ENCODE measurements around the gene SLC35F1.

DNA sequence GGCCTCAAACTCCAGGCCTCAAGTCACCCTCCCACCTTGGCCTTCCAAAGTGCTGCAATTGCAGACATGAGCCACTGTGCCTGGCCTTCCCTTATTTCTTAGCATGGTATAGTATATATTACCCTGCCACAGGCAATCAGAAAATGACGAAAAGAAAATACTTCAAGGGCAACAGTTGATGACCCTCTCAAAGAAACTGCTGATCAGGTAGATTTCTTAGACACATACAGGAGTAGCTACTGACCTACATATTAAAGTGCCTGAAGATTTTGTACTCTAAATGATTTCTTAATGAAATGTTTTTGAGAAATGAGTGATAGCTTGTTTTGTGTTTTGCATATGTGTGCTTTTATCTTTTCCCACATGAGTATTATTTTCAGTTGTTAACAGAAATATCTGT is 4.6 kb downstream of the SLC35F1 start:
- TF ChIP-seq, protein P1, sequence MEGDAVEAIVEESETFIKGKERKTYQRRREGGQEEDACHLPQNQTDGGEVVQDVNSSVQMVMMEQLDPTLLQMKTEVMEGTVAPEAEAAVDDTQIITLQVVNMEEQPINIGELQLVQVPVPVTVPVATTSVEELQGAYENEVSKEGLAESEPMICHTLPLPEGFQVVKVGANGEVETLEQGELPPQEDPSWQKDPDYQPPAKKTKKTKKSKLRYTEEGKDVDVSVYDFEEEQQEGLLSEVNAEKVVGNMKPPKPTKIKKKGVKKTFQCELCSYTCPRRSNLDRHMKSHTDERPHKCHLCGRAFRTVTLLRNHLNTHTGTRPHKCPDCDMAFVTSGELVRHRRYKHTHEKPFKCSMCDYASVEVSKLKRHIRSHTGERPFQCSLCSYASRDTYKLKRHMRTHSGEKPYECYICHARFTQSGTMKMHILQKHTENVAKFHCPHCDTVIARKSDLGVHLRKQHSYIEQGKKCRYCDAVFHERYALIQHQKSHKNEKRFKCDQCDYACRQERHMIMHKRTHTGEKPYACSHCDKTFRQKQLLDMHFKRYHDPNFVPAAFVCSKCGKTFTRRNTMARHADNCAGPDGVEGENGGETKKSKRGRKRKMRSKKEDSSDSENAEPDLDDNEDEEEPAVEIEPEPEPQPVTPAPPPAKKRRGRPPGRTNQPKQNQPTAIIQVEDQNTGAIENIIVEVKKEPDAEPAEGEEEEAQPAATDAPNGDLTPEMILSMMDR (IDR thresholded peaks at IDR 0.05): no peak
- TF ChIP-seq ZFP36 (IDR thresholded peaks at IDR 0.05; ENCODE audit: borderline replicate concordance, partially characterized antibody): no peak
- TF ChIP-seq MAZ (IDR thresholded peaks at IDR 0.05; ENCODE audit: borderline replicate concordance, low read depth, low read length): no peak
- TF ChIP-seq EP300 (IDR thresholded peaks at IDR 0.05): no peak
- TF ChIP-seq CHD2 (IDR thresholded peaks at IDR 0.05; ENCODE audit: low read length, partially characterized antibody): no peak
- TF ChIP-seq POLR2A (IDR thresholded peaks at IDR 0.05; ENCODE audit: low read length): no peak
- TF ChIP-seq RFX5 (IDR thresholded peaks at IDR 0.05): no peak
- TF ChIP-seq, protein P2, sequence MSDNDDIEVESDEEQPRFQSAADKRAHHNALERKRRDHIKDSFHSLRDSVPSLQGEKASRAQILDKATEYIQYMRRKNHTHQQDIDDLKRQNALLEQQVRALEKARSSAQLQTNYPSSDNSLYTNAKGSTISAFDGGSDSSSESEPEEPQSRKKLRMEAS (IDR thresholded peaks at IDR 0.05): no peak
- no peak for TF ChIP-seq RNF2 (IDR thresholded peaks at IDR 0.05; ENCODE audit: borderline replicate concordance, low read depth)
- TF ChIP-seq RAD21 (conservative IDR thresholded peaks at IDR 0.05 in 1 of 2, IDR thresholded peaks at IDR 0.05 in 1 of 2): no peak
- TF ChIP-seq JUN (IDR thresholded peaks at IDR 0.05): no peak
